Trophoblast cell (in vitro differentiated cells and primary cell): ENCODE results near the gene BOK.

Source experiments
- DNase-seq, 2 donors: peaks; one replicate each; pipeline ENCODE4 v3.0.0-alpha.2; 2016
- H2AFZ ChIP-seq: 2 replicates; pipeline ENCODE4 v1.6.1; 2013; ENCODE audit warnings: low read length, moderate library complexity, mild to moderate bottlenecking; ENCODE audit not compliant: insufficient read depth, poor library complexity
- H2AK5ac ChIP-seq: 2 replicates; pipeline ENCODE4 v1.6.1; 2013; ENCODE audit warnings: mild to moderate bottlenecking, low read length
- H2BK120ac ChIP-seq: 2 replicates; pipeline ENCODE4 v1.6.1; 2013; ENCODE audit warnings: low read length, mild to moderate bottlenecking, moderate library complexity; ENCODE audit not compliant: insufficient read depth, poor library complexity
- H2BK12ac ChIP-seq: 2 replicates; pipeline ENCODE4 v1.6.1; 2013; ENCODE audit warnings: mild to moderate bottlenecking, low read length, moderate library complexity
- H2BK5ac ChIP-seq: 2 replicates; pipeline ENCODE4 v1.6.1; 2013; ENCODE audit warnings: low read length, low read depth, moderate library complexity, mild to moderate bottlenecking; ENCODE audit not compliant: poor library complexity
- H3K14ac ChIP-seq: 2 replicates; pipeline ENCODE4 v1.6.1; 2013; ENCODE audit warnings: mild to moderate bottlenecking, low read length
- H3K18ac ChIP-seq: 2 replicates; pipeline ENCODE4 v1.6.1; 2013; ENCODE audit warnings: mild to moderate bottlenecking, low read length
- H3K23ac ChIP-seq: 2 replicates; pipeline ENCODE4 v1.6.1; 2013; ENCODE audit warnings: low read length
- H3K27ac ChIP-seq: 2 replicates; pipeline ENCODE4 v1.5.1; 2013; ENCODE audit warnings: low read depth, mild to moderate bottlenecking, inconsistent platforms, low read length, moderate library complexity
- H3K27me3 ChIP-seq: 2 replicates; pipeline ENCODE4 v1.6.1; 2013; ENCODE audit warnings: inconsistent platforms, mild to moderate bottlenecking, low read length, moderate library complexity; ENCODE audit not compliant: insufficient read depth
- H3K36me3 ChIP-seq, 2 experiments: 1 replicate in 1 of 2; 2 replicates in 1 of 2; pipeline ENCODE4 v1.6.1; 2013; ENCODE audit warnings: low read length in 2 of 2, mild to moderate bottlenecking in 2 of 2, moderate library complexity in 1 of 2; ENCODE audit not compliant: insufficient read depth in 2 of 2, control insufficient read depth in 1 of 2
- H3K4ac ChIP-seq: 2 replicates; pipeline ENCODE4 v1.6.1; 2013; ENCODE audit warnings: low read depth, mild to moderate bottlenecking, low read length, moderate library complexity
- H3K4me1 ChIP-seq, 2 experiments: 1 replicate in 1 of 2; 2 replicates in 1 of 2; pipeline ENCODE4 v1.6.1; 2013; ENCODE audit warnings: low read length in 2 of 2, mild to moderate bottlenecking in 2 of 2, moderate library complexity in 1 of 2; ENCODE audit not compliant: insufficient read depth in 2 of 2, control insufficient read depth in 1 of 2
- H3K4me2 ChIP-seq: 2 replicates; pipeline ENCODE4 v1.6.1; 2013; ENCODE audit warnings: inconsistent platforms, mild to moderate bottlenecking, low read length, moderate library complexity
- H3K4me3 ChIP-seq: 2 replicates; pipeline ENCODE4 v1.5.1; 2013; ENCODE audit warnings: mild to moderate bottlenecking, low read depth, low read length, inconsistent platforms
- H3K79me1 ChIP-seq: one replicate; pipeline ENCODE4 v1.6.1; 2013; ENCODE audit warnings: low read length
- H3K79me2 ChIP-seq: 2 replicates; pipeline ENCODE4 v1.6.1; 2013; ENCODE audit warnings: low read length, mild to moderate bottlenecking; ENCODE audit not compliant: control insufficient read depth, insufficient read depth, poor library complexity
- H3K9ac ChIP-seq: 2 replicates; pipeline ENCODE4 v1.6.1; 2013; ENCODE audit warnings: mild to moderate bottlenecking, low read length
- H3K9me3 ChIP-seq: 2 replicates; pipeline ENCODE4 v1.6.1; 2013; ENCODE audit warnings: low read depth, mild to moderate bottlenecking, control low read depth, inconsistent platforms, low read length; ENCODE audit not compliant: insufficient read depth
- H4K12ac ChIP-seq: 2 replicates; pipeline ENCODE4 v1.6.1; 2013; ENCODE audit warnings: low read depth, mild to moderate bottlenecking, low read length, moderate library complexity
- H4K8ac ChIP-seq: 2 replicates; pipeline ENCODE4 v1.6.1; 2013; ENCODE audit warnings: low read depth, mild to moderate bottlenecking, low read length, moderate library complexity
- H4K91ac ChIP-seq: one replicate; pipeline ENCODE4 v1.6.1; 2013; ENCODE audit warnings: low read depth, mild to moderate bottlenecking, low read length, moderate library complexity
- WGBS: extraction: QIAGEN DNeasy Blood & Tissue Kit; methylation state at CpG from one replicate; pipeline ENCODE4 v1.1.7; 2013; ENCODE audit warnings: missing lambda C conversion rate; ENCODE audit not compliant: insufficient read length, insufficient coverage; ENCODE audit errors: extremely low coverage; 5-methylcytosine and 5-hydroxymethylcytosine counted together

Gene BOK

GRCh38 chr2:241615041-241615440 is 56.5 kb downstream of the BOK start:
- Histone ChIP-seq H3K4me2 (no peak overlapping the region), H3K36me3 (peaks cover 7 to 9% of the 10 kb centered on the region in 2 experiments), H2BK120ac (no peak overlapping the region), H4K12ac (no peak overlapping the region), H3K79me2 (peaks cover 3% of the 10 kb centered on the region), H3K27me3 (no peaks in the 10 kb centered on the region), H3K14ac (no peak overlapping the region), H2BK12ac (no peak overlapping the region), H3K4me3 (no peak overlapping the region), H3K9ac (no peak overlapping the region), H3K9me3 (peaks cover 3% of the 10 kb centered on the region), H2AK5ac (no peak overlapping the region), H4K91ac (no peak overlapping the region), H2BK5ac (no peak overlapping the region), H3K18ac (no peak overlapping the region), H3K79me1 (peaks cover 4% of the 10 kb centered on the region), H3K4ac (no peak overlapping the region), H3K23ac (no peak overlapping the region), H3K4me1 (peaks cover 3 to 4% of the 10 kb centered on the region in 2 experiments), H2AFZ (no peak overlapping the region), H3K27ac (no peak overlapping the region), H4K8ac (no peak overlapping the region)
- DNase-seq = no peak
- WGBS = no CpG with 5 or more reads among the region's 11 CpGs

GRCh38 chr2:241615522-241616052 is 57.0 kb downstream of the BOK start:
- H3K9ac ChIP-seq = no peak overlapping the region
- H3K23ac ChIP-seq = no peak overlapping the region
- H4K12ac ChIP-seq = no peak overlapping the region
- no peak overlapping the region for H3K14ac ChIP-seq
- no peak overlapping the region for H2AK5ac ChIP-seq
- H2BK5ac ChIP-seq = no peak overlapping the region
- no peak overlapping the region for H3K18ac ChIP-seq
- H3K27ac ChIP-seq = no peak overlapping the region
- no peak overlapping the region for H2BK12ac ChIP-seq
- H3K27me3 ChIP-seq = no peaks in the 10 kb centered on the region
- no peak overlapping the region for H4K8ac ChIP-seq
- no peak overlapping the region for H3K4me2 ChIP-seq
- no peak for DNase-seq
- no CpG with 5 or more reads among the region's 16 CpGs for WGBS
- H2AFZ ChIP-seq = no peak overlapping the region
- H3K4me1 ChIP-seq = peaks cover 1 to 4% of the 10 kb centered on the region in 2 experiments
- peaks cover 2% of the 10 kb centered on the region for H3K79me2 ChIP-seq
- peaks cover 2% of the 10 kb centered on the region for H3K79me1 ChIP-seq
- H3K4me3 ChIP-seq = no peak overlapping the region
- H3K9me3 ChIP-seq = peaks cover 5% of the 10 kb centered on the region
- H3K4ac ChIP-seq = no peak overlapping the region
- H2BK120ac ChIP-seq = no peak overlapping the region
- no peak overlapping the region for H4K91ac ChIP-seq
- peaks cover 10 to 13% of the 10 kb centered on the region in 2 experiments for H3K36me3 ChIP-seq

- Histone ChIP-seq H3K4me3 (no peak overlapping the region), H3K14ac (no peak overlapping the region), H3K4me1 (peaks cover 0 to 4% of the 10 kb centered on the region in 2 experiments), H4K91ac (no peak overlapping the region), H3K18ac (peak overlapping the region; percentile 25), H3K27ac (no peak overlapping the region), H3K9ac (no peak overlapping the region), H2BK120ac (no peak overlapping the region), H2AFZ (no peak overlapping the region), H3K36me3 (peaks cover 10 to 13% of the 10 kb centered on the region in 2 experiments), H2BK5ac (no peak overlapping the region), H4K8ac (no peak overlapping the region), H4K12ac (no peak overlapping the region), H3K79me2 (no peaks in the 10 kb centered on the region), H2BK12ac (no peak overlapping the region), H3K27me3 (no peaks in the 10 kb centered on the region), H2AK5ac (no peak overlapping the region), H3K9me3 (peaks cover 5% of the 10 kb centered on the region), H3K4ac (no peak overlapping the region), H3K23ac (no peak overlapping the region), H3K4me2 (no peak overlapping the region), H3K79me1 (no peaks in the 10 kb centered on the region)
- no peak for DNase-seq
- no CpG with 5 or more reads among the region's 30 CpGs for WGBS
Measured at GRCh38 chr2:241616168-241617125, 57.9 kb downstream of the BOK start.

- WGBS = no CpG with 5 or more reads among the region's 15 CpGs
- peaks cover 0 to 4% of the 10 kb centered on the region in 2 experiments for H3K4me1 ChIP-seq
Measured at GRCh38 chr2:241617431-241618154, 59.0 kb downstream of the BOK start.

More at GRCh38 chr2:241617431-241618154, 59.0 kb downstream of the BOK start:
- no peak overlapping the region for H4K12ac ChIP-seq
- no peak overlapping the region for H2BK5ac ChIP-seq
- peaks cover 5% of the 10 kb centered on the region for H3K9me3 ChIP-seq
- no peaks in the 10 kb centered on the region for H3K27me3 ChIP-seq
- H3K4me3 ChIP-seq = no peak overlapping the region
- H3K79me1 ChIP-seq = no peaks in the 10 kb centered on the region
- no peak overlapping the region for H2BK12ac ChIP-seq
- DNase-seq = peak in 1 of 2 donors; percentile 42
- no peak overlapping the region for H3K23ac ChIP-seq
- H3K18ac ChIP-seq = no peak overlapping the region
- H4K91ac ChIP-seq = no peak overlapping the region
- H2BK120ac ChIP-seq = no peak overlapping the region
- no peaks in the 10 kb centered on the region for H3K79me2 ChIP-seq
- H3K9ac ChIP-seq = no peak overlapping the region
- peak overlapping the region; percentile 26 for H4K8ac ChIP-seq
- no peak overlapping the region for H2AFZ ChIP-seq
- H2AK5ac ChIP-seq = no peak overlapping the region
- no peak overlapping the region for H3K4ac ChIP-seq
- H3K27ac ChIP-seq = no peak overlapping the region
- no peak overlapping the region for H3K14ac ChIP-seq
- peaks cover 10 to 13% of the 10 kb centered on the region in 2 experiments for H3K36me3 ChIP-seq
- H3K4me2 ChIP-seq = peak overlapping the region; percentile 32
